MG63 (cell line): ENCODE results near the gene SCGB3A2. TPM values are rescaled to one million over a fixed set of nuclear protein-coding genes. Genes with fewer than 3 reads are reported as not detected.

Experiments used
- DNase-seq: peaks from one replicate; pipeline ENCODE4 v3.0.0-alpha.2; 2020
- H3K27me3 ChIP-seq: fragments of 250-450 bp; sonication (Bioruptor Pico); 2 replicates; pipeline ENCODE4 v1.5.1; 2020; ENCODE audit warnings: mild to moderate bottlenecking, moderate library complexity
- H3K36me3 ChIP-seq: fragments of 250-450 bp; sonication (Bioruptor Pico); 2 replicates; pipeline ENCODE4 v1.5.1; 2020; ENCODE audit warnings: mild to moderate bottlenecking, moderate library complexity
- H3K4me3 ChIP-seq: fragments of 250-450 bp; sonication (Bioruptor Pico); 2 replicates; pipeline ENCODE4 v1.5.1; 2020; ENCODE audit warnings: mild to moderate bottlenecking, moderate library complexity
- H3K9me3 ChIP-seq: fragments of 250-450 bp; sonication (Bioruptor Pico); 2 replicates; pipeline ENCODE4 v1.5.1; 2020; ENCODE audit warnings: mild to moderate bottlenecking, moderate library complexity
- total RNA-seq: library from RNA; depleted of rRNA; stranded (reverse); fragments of >200 nt; shearing (Covaris generic); gene quantifications from 2 replicates; pipeline ENCODE4 v1.2.3, GENCODE V29; 2014; ENCODE audit warnings: low replicate concordance

The SCGB3A2 gene
- total RNA-seq, 1 experiment from 2014 or later: not detected

GRCh38 chr5:147882586-147883313 lies 4.2 kb downstream of the SCGB3A2 start:
- H3K36me3 ChIP-seq: no peaks in the 10 kb centered on the region

DNA sequence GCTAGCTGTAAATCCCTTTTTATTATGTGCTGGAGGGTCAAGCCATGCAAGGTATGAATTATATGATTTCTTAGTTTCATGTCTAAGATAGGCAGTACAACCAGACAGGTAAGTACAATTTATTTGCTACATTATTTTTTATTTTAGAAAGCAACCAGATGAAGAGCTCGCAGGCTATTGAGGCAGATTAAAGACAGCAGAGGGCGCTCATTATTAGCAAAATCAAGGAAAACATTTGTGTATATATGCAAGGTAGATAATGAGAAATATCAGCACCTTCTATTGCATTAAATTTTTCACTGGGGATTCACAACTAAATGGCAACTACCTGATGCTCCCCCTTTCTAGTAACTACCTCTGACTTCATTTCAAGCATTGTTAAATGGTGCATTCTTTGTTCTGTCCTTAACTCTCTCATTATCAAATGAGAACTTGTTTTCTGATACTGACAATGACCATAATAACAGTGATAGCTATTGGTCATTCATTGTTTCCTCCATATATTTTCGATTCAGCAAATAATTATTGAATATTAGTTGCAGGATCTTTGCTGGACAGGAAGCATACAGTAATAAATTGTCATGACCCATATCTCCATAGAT lies 8.6 kb downstream of the SCGB3A2 start:
- Histone ChIP-seq H3K9me3 (no peaks in the 10 kb centered on the region), H3K36me3 (no peaks in the 10 kb centered on the region), H3K4me3 (no peak overlapping the region), H3K27me3 (0 out of 2 replicates have a peak, but pooled peaks cover 3% of the 10 kb centered on the region)
- no peak for DNase-seq

More at GRCh38 chr5:147882586-147883313, 4.2 kb downstream of the SCGB3A2 start:
- Histone ChIP-seq H3K4me3 (no peak overlapping the region), H3K9me3 (no peaks in the 10 kb centered on the region; the same call in 1 of the 2 replicates), H3K27me3 (peaks cover 13% of the 10 kb centered on the region; the same call in 1 of the 2 replicates)
- DNase-seq: no peak

DNA sequence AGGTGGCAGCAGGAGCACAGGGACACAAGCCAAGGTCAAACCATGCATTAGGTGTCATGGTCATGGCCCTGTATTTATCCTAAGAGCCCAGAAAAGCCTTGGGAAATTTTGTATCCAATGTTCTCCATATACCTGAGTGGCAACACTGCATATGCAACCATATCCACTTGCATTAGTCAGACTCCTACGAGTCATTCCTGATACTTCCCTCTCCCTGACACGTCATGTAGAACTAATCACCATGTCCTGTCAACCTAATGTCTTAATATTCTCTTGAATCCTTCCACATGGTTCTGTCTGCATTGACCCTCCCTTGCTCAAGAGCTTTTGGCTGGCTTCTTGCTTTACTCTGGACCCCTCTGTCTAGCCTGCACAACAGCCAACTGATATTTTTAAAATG lies 9.4 kb downstream of the SCGB3A2 start:
- H3K9me3 ChIP-seq: no peaks in the 10 kb centered on the region
- no peaks in the 10 kb centered on the region for H3K36me3 ChIP-seq
- 0 out of 2 replicates have a peak, but pooled peaks cover 3% of the 10 kb centered on the region for H3K27me3 ChIP-seq
- no peak overlapping the region for H3K4me3 ChIP-seq
- no peak for DNase-seq

DNA sequence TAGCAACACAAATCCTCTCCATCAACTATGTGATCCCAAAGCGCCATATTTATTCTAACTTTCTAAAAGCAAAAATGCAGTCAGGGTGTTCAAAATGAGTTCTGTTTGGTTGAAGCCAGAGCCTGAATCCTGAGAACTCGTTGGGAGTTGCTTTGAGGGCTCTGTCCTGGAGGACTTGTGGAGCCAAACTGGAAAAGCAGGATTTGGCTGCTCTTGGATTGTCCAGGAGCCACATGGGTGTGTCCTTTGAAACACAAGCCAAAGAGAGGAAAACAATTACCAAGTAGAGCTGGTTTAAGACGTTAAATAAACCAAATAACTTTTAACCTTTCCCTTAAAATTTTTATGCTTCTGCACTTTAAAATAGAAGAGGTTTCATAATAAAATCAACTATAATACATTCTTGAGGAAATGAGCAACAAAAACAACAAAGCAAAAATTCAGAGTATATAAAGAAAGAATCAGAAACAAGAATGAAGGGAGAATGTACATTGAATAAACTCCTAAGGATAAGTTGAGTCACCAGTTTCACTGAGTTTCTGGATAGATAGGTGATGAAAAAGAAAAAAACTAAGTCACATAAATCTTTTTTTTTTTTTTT lies 14.3 kb downstream of the SCGB3A2 start:
- Histone ChIP-seq H3K27me3 (no peaks in the 10 kb centered on the region), H3K4me3 (no peak overlapping the region), H3K36me3 (no peaks in the 10 kb centered on the region), H3K9me3 (no peaks in the 10 kb centered on the region)
- DNase-seq: peak; percentile 70

GRCh38 chr5:147893820-147894219 lies 15.3 kb downstream of the SCGB3A2 start:
- no peaks in the 10 kb centered on the region for H3K9me3 ChIP-seq
- H3K27me3 ChIP-seq: no peaks in the 10 kb centered on the region
- no peak overlapping the region for H3K4me3 ChIP-seq
- no peak for DNase-seq
- no peaks in the 10 kb centered on the region for H3K36me3 ChIP-seq

DNA sequence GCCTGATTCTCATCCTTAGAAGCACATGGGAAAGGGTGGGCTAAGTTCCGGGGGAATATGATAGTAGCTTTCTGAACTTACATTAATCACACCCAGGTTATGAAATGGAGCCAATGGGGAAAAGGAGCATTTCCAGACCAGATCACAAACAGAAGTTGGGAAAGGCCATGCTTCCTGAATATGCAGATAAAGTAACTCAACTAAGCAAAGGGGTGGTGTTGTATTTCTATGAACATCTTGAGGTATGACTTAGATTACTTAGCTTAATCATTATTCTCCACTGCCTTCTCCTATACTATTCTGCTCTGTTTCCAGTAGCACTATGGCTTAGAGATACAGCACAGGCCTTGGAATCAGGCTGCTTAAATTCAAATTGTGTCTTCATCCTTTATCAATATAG lies 17.4 kb downstream of the SCGB3A2 start:
- no peaks in the 10 kb centered on the region; the same call in 1 of the 2 replicates for H3K9me3 ChIP-seq
- DNase-seq: no peak
- no peaks in the 10 kb centered on the region for H3K27me3 ChIP-seq
- no peak overlapping the region for H3K4me3 ChIP-seq
- no peaks in the 10 kb centered on the region for H3K36me3 ChIP-seq

DNA sequence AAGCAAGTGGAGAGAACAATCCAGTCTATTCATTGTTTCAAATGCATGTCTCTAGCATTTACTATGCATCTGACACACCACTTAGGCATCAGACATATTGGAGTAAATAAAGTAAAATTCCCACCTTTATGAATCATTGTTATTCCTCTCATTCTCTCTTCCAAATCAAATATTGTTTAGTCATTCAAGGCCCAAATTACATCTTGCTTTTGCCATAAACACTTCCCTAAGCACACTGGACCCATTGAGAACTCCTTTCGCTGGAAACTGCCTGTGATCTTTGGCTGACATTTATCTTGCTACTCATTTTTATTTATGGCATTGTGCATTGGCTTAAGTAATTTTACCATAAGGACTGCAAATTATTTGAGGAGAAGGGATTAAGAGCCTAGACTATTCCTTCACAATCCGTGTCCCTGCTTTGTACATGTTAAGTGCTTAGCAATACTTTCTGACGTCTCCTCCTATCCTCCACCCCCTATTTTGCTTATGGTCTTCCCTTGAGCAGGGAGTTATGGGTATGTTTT lies 20.4 kb downstream of the SCGB3A2 start:
- Histone ChIP-seq H3K4me3 (no peak overlapping the region), H3K27me3 (no peaks in the 10 kb centered on the region), H3K36me3 (no peaks in the 10 kb centered on the region), H3K9me3 (no peaks in the 10 kb centered on the region; the same call in 1 of the 2 replicates)
- DNase-seq: peak; percentile 69

DNA sequence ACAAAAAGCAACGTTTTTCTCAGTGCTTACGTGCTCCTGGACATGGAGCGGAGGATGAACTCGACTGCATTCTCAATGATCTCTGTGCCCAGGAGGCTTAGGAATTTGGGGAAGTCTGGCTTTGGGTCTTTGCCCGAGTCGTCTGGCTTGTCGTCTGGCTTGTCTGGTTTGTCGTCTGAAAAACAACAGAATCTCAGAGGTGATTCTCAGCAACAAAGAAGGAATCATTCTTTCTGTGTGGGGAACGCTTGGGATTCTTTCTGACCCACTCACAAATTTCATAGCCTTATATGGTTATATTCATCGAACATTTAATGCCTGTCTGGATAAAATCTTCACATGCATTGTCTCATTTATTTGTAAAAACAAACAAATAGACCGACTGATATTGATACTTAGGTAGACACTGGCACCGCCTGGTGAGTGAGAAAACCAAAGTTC lies 23.1 kb downstream of the SCGB3A2 start:
- H3K36me3 ChIP-seq: no peaks in the 10 kb centered on the region
- peak; percentile 6 for DNase-seq

GRCh38 chr5:147902609-147903115 lies 24.2 kb downstream of the SCGB3A2 start:
- no peak for DNase-seq
- no peaks in the 10 kb centered on the region for H3K27me3 ChIP-seq
- H3K36me3 ChIP-seq: no peaks in the 10 kb centered on the region
- no peaks in the 10 kb centered on the region; the same call in 1 of the 2 replicates for H3K9me3 ChIP-seq
- no peak overlapping the region for H3K4me3 ChIP-seq

More for the DNA sequence above, 23.1 kb downstream of the SCGB3A2 start:
- H3K4me3 ChIP-seq: no peak overlapping the region
- H3K27me3 ChIP-seq: no peaks in the 10 kb centered on the region
- H3K9me3 ChIP-seq: no peaks in the 10 kb centered on the region; the same call in 1 of the 2 replicates

GRCh38 chr5:147904110-147904509 lies 25.6 kb downstream of the SCGB3A2 start:
- DNase-seq: no peak
- Histone ChIP-seq H3K4me3 (no peak overlapping the region), H3K27me3 (no peaks in the 10 kb centered on the region), H3K9me3 (no peaks in the 10 kb centered on the region; the same call in 1 of the 2 replicates), H3K36me3 (no peaks in the 10 kb centered on the region)

GRCh38 chr5:147906326-147907095 lies 28.0 kb downstream of the SCGB3A2 start, which contains the start of gene C5orf46:
TSS of gene C5orf46 (minus strand) at chr5:147906538. CDS start at chr5:147906501, 37 bp downstream.
- Histone ChIP-seq H3K4me3 (no peak within 1 kb of the TSS), H3K9me3 (no peaks in the 10 kb centered on the region), H3K36me3 (no peaks in the 10 kb centered on the region), H3K27me3 (no peaks in the 10 kb centered on the region)
- DNase-seq: peak; percentile 22

GRCh38 chr5:147911427-147911826 lies 32.9 kb downstream of the SCGB3A2 start:
- Histone ChIP-seq H3K36me3 (no peaks in the 10 kb centered on the region), H3K27me3 (no peaks in the 10 kb centered on the region), H3K4me3 (no peak overlapping the region), H3K9me3 (peaks cover 2% of the 10 kb centered on the region; the same call in 1 of the 2 replicates)
- no peak for DNase-seq

- H3K9me3 ChIP-seq: peaks cover 2% of the 10 kb centered on the region; the same call in 1 of the 2 replicates
- H3K36me3 ChIP-seq: no peaks in the 10 kb centered on the region
- H3K27me3 ChIP-seq: no peaks in the 10 kb centered on the region
- no peak overlapping the region for H3K4me3 ChIP-seq
- DNase-seq: no peak
These were observed 33.5 kb downstream of the SCGB3A2 start for GRCh38 chr5:147912011-147912410.

DNA sequence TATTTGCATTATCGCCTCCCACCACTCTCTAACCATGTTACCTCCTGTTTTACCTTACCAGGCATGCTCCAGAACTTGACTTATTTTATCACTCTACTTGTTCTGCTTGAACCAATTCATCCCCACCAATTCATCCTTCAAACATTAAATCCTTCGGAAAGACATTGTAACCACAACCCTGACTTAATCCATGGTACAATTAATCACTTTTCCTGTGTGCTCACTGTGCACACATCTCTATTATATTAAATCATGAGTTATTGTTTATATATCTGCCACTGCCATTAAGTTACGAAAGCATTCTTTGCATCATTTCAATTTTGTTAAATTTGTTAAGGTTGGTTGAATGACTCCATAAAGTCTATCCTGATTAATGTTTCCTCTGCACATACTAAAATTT lies 35.3 kb downstream of the SCGB3A2 start:
- DNase-seq: no peak
- no peak overlapping the region for H3K4me3 ChIP-seq
- H3K27me3 ChIP-seq: no peaks in the 10 kb centered on the region
- H3K9me3 ChIP-seq: peaks cover 2% of the 10 kb centered on the region; the same call in 1 of the 2 replicates
- H3K36me3 ChIP-seq: no peaks in the 10 kb centered on the region

GRCh38 chr5:147918101-147918685 lies 39.7 kb downstream of the SCGB3A2 start:
- Histone ChIP-seq H3K36me3 (no peaks in the 10 kb centered on the region), H3K9me3 (peaks cover 2% of the 10 kb centered on the region; the same call in 1 of the 2 replicates), H3K27me3 (no peaks in the 10 kb centered on the region), H3K4me3 (no peak overlapping the region)
- no peak for DNase-seq

- H3K4me3 ChIP-seq: no peak overlapping the region
- peaks cover 2% of the 10 kb centered on the region; the same call in 1 of the 2 replicates for H3K9me3 ChIP-seq
- DNase-seq: peak; percentile 17
- H3K36me3 ChIP-seq: no peaks in the 10 kb centered on the region
- H3K27me3 ChIP-seq: no peaks in the 10 kb centered on the region
These were observed 40.4 kb downstream of the SCGB3A2 start for GRCh38 chr5:147918899-147919298.
